ENCODE results near the gene ZNF354C.

Gene ZNF354C

DNA sequence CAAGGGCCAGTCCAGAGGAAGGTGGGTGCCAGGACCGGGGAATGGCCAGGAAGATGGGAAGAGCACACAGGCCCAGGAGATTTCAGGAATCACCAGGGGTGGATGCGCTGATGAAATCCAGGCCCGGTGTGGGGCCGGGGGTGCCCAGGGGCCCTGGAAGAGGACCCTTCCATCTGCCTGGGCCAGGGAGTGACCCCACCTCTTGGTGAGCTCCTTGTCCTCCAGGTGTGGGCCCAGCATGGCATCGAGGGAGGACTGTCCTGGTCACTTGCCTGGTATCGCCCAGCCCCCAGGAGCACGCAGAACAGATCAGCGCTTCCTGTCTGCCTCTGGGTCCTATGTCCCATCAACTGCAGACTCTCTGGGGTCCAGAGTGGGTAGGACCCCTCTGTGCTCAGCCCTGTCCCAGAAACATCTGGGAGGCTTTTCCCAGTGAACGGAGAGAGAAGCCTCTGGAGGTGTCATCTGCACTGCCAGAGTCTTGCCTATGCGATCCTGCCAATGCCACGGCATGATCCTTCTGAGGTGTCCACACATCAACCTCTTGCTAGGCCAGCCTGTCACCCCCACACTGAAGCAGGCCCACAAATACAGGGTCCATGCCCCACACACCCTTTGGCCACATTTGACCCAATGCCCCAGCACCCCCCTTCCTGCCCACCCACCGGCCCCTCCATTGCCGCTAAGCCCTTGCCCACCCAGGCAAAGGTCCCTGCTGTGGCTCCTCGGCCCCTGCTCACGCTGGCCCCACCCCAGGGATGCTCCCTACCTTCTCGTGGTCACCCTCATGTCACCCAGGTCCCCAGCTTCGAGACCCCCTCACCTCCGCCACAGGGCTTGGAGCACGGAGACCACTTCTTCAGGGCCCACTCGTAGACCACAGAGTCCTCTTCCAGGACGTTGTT is 67.2 kb downstream of the ZNF354C start:
- DNase-seq (ENCODE audit: low spot score) = no peak

DNA sequence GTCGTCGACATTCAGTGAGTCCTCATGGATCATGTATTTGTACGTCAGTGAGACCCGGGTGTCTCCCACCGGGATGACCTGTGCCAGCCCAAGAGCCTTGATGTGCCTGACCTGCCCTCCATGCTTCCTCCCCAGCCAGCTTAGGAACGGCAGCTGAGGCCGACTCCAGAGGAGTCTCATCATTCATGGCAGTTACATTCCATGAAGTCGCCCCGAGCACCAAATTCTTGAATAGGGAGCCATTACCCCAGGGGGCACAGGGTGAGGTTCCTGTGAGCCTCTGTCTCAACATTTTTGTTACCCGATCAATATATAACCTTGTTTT is 67.8 kb downstream of the ZNF354C start:
- no peak for DNase-seq (ENCODE audit: low spot score)

DNA sequence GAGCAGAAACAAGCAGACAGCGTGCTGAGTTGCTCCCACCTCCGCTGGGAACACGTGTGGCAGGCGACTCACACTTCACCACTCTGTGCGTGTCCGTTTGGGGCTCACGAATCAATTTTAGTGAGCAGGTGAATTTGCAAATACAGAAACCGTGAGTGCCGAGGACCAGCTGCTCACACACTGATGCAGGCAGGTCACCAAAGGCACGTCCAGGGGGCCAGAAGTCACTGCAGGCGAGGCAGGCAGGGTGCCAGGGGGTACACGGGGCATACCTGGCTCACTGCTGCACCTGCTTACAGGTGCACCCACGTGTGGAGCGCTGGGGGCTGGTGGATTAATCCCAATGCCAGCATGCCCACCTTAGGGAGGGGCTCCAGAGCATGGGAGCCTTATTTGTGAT is 68.8 kb downstream of the ZNF354C start:
- DNase-seq (ENCODE audit: low spot score) = no peak

DNA sequence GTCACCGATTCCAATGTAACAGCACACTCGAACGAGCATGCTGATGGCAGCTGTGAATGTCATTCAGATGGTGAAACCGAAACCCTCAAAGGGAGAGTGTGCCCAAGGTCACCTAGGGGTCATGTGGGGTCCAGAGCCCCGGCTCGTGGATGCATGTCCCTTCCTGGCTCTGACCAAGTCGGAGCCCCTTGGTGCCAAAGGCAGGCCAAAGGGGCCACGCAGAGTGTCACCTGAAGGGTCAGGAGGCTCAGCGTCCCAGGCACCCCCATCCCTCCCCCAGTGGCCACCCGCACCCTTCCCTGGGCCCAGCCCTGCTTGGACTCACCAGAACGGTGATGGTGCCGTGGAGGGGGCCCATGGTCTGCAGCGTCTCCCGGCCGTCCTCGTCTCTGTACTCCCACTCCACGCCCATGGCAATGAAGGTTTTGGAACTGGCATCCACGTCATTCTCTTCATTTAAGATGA is 69.5 kb downstream of the ZNF354C start:
- no peak for DNase-seq (ENCODE audit: low spot score)

DNA sequence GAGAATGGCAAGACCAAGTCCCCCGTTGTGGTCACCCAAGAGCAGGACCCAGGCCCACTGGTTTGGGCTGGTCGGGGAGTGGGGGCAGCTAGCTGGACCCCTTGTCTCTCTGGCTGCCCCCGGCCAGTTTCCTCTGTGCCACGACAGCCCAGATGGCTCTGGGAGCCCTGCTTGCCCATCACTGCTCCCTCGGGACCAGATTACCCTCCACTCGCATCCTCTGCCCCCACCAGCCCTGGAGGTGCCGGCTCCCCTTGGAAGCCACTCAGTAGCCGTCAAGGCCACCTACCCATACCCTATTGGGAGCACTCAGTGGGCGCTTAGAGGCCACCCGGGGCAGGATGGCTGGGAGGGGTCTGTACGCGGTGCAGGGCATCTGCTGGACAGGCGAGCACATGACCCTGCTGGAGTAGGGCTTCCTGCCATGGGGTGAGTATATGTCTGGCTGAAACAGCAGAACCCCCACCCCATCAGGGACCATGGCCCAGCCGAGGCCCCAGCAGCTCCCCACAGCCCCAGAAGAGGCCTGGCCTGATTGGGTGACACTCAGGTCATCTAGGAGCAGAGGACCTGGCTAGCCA is 70.0 kb downstream of the ZNF354C start:
- DNase-seq (ENCODE audit: low spot score) = no peak

DNA sequence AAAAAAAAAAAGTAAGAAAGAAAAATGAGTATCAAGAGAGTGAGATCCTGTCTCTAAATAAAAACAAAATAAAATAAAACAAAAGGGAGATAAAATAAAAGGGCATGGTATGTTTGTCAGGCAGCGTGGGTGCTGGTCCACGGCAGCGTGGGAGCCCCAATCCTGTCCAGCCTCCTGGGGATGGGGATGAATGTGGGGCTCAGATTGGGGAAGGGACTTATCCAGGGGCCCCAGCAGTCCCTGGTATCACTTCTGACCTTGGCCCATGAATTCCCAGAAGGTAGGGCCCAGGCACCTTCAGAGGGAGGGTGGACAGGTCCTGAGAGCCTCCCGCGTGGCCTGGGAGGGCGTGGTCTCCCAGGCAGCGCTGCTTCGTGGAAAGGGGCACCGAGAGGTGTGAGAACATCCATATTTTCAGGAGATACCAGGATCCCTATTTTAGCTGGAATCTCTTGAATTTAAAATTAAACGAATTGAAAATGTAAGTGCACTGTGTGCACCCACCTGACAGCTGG is 71.2 kb downstream of the ZNF354C start:
- no peak for DNase-seq (ENCODE audit: low spot score)

DNA sequence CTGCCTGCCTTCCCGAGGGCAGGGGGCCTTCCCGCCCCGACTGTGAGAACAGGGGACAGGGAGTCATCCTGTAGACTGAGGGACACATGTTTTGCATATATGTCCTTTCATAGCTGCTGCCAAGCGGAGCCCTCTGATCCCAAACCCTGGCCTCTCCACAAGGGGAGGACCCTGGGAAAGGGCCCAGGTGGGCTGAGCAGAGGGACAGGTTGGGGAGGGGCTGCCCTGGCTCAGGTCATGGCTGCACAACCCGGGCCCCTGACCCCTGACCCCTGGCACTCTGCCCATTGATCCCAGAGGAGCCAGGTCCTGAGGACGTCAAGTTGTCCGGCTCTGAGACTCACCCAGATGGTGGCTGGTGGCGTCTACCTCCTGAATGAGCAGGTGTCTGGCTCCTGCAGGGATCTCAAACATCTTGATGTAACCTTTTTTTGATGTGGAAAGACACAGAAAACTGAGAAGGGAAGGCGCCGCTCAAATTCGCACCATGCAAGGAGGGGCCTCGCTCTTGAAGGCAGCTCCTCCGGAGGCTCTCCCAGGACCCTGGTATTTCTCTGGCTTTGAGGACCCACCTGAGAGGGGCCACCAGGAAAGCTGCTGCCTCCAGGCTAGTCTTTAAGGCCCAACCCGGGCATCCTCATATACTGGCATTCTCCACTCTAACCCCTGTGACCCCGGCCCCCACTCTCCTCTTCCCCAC is 71.9 kb downstream of the ZNF354C start:
- no peak for DNase-seq (ENCODE audit: low spot score)

DNA sequence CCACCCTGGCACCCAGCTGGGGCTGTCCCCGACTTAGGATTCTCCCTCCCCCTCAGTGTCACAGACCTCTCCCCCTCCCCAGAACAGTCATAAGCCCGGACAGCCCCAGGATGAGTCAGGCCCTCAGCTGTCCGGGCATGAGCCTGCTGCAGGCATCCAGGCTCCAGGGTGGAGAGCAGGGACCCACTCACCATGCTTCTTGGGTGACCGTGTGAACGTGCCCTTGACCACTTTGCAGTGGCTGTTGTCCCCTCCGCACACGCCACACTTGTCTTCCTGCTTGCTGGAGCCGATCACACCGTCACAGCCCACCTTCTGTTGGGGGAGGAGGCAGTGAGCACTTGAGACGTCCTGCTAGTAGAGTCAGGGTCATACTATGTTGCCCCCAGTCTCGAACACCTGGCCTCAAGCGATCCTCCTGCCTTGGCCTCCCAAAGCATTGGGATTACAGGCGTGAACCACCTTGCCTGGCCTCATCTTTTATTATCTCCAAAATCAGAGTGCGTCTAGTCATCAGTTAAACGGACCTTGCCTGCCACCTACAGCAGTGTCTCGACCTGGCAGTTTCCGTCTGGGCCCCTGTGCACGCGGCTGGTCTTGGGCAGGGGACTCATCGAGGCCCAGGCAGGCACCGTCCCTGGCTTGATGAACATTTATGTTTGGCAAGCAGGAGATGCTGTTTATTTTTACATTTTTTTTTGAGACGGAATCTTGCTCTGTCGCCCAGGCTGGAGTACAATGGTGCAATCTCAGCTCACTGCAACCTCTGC is 72.6 kb downstream of the ZNF354C start:
- no peak for DNase-seq (ENCODE audit: low spot score)
